BJ (cell line): ENCODE data around the gene LDLRAP1. TPM values are rescaled to one million over a fixed set of nuclear protein-coding genes. Genes with fewer than 3 reads are reported as not detected.

Source experiments
- CTCF ChIA-PET: fragments of 350-600 bp; formaldehyde crosslinking; extraction: SDS; loops from one replicate; lab custom pipeline; 2021; ENCODE audit warnings: antibody characterized with exemption, inconsistent platforms; lab: Yijun Ruan, JAX
- POLR2A ChIA-PET: fragments of 300-600 bp; sonication (Branson Sonifier 250); formaldehyde crosslinking; extraction: SDS; loops from one replicate; lab custom pipeline; 2021; ENCODE audit warnings: antibody characterized with exemption; lab: Charles Lee
- DNase-seq: peaks from one replicate; pipeline ENCODE4 v3.0.0-alpha.2; 2011; ENCODE audit warnings: low read depth
- H3K27me3 ChIP-seq: 2 replicates; pipeline ENCODE4 v1.6.0; 2011; ENCODE audit warnings: low read length; ENCODE audit not compliant: control insufficient read depth, insufficient read depth
- H3K36me3 ChIP-seq: 2 replicates; pipeline ENCODE4 v1.5.1; 2011; ENCODE audit warnings: low read length; ENCODE audit not compliant: control insufficient read depth, insufficient read depth
- H3K4me3 ChIP-seq: 2 replicates; pipeline ENCODE4 v1.5.1; 2011; ENCODE audit warnings: low read depth, mild to moderate bottlenecking, control low read depth, low read length
- polyA plus RNA-seq: library from polyadenylated mRNA; depleted of rRNA; stranded (reverse); fragments of >200 nt; gene quantifications from 2 replicates; pipeline ENCODE4 v1.2.3, GENCODE V29; 2011
- TF ChIP-seq, protein P1 (sequence below): IDR thresholded peaks from 2 replicates; pipeline ENCODE4 v1.5.1; 2011; ENCODE audit warnings: low read depth, mild to moderate bottlenecking, control low read depth, inconsistent platforms, low read length, moderate library complexity; ENCODE audit not compliant: insufficient read depth

The LDLRAP1 gene
- polyA plus RNA-seq, 1 experiment = 27.2 TPM

DNA sequence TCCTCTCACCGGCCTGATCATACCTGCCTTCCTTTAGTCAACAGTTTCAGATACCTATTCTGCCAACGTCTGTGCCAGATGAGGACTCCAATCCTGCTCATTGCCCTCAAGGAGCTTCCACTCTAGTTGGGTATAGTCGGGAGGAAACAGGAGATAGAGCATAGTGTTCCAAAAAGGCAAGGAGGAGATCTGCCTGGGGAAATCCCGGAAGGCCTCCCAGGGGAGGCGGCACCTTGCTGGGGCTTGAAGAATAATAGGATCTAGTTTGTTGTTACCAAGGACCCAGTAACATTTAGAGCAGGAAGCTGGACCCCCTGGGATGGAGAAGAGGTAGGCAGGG is 12.3 kb downstream of the LDLRAP1 start:
- TF ChIP-seq, protein P1, sequence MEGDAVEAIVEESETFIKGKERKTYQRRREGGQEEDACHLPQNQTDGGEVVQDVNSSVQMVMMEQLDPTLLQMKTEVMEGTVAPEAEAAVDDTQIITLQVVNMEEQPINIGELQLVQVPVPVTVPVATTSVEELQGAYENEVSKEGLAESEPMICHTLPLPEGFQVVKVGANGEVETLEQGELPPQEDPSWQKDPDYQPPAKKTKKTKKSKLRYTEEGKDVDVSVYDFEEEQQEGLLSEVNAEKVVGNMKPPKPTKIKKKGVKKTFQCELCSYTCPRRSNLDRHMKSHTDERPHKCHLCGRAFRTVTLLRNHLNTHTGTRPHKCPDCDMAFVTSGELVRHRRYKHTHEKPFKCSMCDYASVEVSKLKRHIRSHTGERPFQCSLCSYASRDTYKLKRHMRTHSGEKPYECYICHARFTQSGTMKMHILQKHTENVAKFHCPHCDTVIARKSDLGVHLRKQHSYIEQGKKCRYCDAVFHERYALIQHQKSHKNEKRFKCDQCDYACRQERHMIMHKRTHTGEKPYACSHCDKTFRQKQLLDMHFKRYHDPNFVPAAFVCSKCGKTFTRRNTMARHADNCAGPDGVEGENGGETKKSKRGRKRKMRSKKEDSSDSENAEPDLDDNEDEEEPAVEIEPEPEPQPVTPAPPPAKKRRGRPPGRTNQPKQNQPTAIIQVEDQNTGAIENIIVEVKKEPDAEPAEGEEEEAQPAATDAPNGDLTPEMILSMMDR = no peak
- Histone ChIP-seq H3K27me3 (no peaks in the 10 kb centered on the region), H3K36me3 (peaks cover 10% of the 10 kb centered on the region), H3K4me3 (no peak overlapping the region)
- ChIA-PET POLR2A (no interaction called here), CTCF (interaction anchor here (3.0 kb wide), 1 partner anchor 11 kb away, joined by 12 read pairs; no protein-coding TSS in a partner anchor)
- DNase-seq = no peak

DNA sequence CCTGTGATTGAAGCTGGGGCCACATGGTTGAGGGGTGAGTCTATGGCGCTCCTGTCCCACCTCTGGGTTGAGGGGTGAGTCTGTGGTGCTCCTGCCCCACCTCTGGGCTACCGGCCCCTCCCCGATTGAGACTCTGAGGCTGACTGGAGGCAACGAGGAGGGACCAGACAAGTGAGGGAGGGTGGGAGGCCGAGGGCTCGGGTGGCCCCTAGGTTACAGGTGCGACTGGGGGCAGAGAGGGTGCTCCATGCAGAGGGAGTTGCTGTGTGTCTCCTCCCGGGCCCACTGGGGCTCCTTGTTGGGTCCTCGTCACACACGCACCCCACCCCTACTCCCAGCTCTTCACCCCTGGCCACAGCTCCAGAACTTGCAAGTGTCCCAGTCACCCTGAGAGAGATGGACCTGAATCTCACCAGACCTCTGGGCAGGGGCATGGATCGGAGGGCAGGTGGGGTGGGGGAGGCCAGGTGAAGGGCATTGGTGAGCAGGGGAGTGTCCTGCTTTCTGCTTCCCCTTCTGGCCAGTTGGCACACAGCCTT is 12.8 kb downstream of the LDLRAP1 start:
- peaks cover 10% of the 10 kb centered on the region for H3K36me3 ChIP-seq
- ChIA-PET CTCF (interaction anchor here (3.0 kb wide), 1 partner anchor 10 kb away, joined by 12 read pairs; no protein-coding TSS in a partner anchor), POLR2A (interaction anchor here (0.5 kb wide), 1 partner anchor 13 kb away, joined by 3 read pairs; the partner anchor contains the start of gene LDLRAP1)
- H3K27me3 ChIP-seq = no peaks in the 10 kb centered on the region
- no peak overlapping the region for H3K4me3 ChIP-seq
- TF ChIP-seq, protein P1 = no peak
- DNase-seq = no peak

DNA sequence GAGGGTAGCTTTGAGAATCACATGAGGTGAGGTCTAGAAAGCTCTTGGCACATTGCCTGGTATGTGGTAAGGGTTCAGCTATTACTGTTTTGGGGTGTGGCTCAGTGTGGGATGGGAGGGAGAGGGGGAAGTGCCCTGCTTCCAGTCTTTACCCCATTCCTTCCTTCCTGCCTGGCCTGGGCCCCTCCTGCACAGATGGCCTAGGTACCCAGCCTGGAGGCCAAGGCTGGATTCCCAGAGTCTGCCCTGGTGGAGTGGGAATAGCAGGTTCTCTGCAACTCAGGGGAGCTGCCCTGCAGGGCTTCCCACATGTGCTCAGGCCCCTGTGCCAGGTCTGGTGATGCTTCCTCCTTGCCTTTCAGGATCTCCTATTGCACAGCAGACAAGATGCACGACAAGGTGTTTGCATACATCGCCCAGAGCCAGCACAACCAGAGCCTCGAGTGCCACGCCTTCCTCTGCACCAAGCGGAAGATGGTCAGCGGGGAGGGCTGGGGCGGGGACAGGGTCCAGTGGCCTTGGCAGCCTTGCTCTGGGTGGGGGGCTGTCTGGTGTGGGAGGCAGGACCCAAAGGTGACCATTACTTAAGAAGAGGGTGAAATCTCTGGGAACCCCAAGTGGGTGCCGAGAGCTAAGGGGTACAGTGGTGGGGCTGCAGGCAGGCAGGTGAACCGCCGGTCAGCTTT is 13.5 kb downstream of the LDLRAP1 start:
- TF ChIP-seq, protein P1 = no peak
- no peak for DNase-seq
- Histone ChIP-seq H3K36me3 (peaks cover 10% of the 10 kb centered on the region), H3K4me3 (no peak overlapping the region), H3K27me3 (no peaks in the 10 kb centered on the region)
- POLR2A ChIA-PET = interaction anchor here (0.5 kb wide), 1 partner anchor 13 kb away, joined by 3 read pairs; the partner anchor contains the start of gene LDLRAP1
- CTCF ChIA-PET = interaction anchor here (3.0 kb wide), 1 partner anchor 10 kb away, joined by 12 read pairs; no protein-coding TSS in a partner anchor

DNA sequence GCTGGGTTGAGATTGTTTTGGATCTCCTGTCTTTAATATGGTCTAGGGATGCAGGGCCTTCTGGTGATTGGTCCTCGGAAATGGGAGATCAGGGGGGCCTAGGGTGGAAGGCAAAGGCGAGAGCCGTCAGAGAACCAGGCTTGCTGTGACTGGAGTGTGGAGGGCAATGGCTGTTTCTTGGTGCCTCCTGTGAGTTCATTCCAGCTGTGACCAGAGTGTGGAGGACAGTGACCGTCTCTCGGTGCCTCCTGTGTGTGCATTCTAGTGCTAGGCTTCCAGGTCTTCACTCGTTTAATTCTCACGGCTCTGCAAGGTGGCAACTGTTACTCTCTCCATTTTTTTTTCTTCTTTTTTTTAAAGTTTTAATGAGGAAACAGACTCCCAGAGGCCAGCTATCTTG is 14.1 kb downstream of the LDLRAP1 start:
- POLR2A ChIA-PET = no interaction called here
- CTCF ChIA-PET = interaction anchor here (0.6 to 3.0 kb wide), 2 partner anchors 9 to 15 kb away, joined by 3 to 12 read pairs; no protein-coding TSS in a partner anchor
- Histone ChIP-seq H3K27me3 (no peaks in the 10 kb centered on the region), H3K36me3 (peaks cover 14% of the 10 kb centered on the region), H3K4me3 (no peak overlapping the region)
- no peak for DNase-seq
- TF ChIP-seq, protein P1 = no peak

- Histone ChIP-seq H3K27me3 (no peaks in the 10 kb centered on the region), H3K36me3 (peaks cover 21% of the 10 kb centered on the region), H3K4me3 (no peak overlapping the region)
- ChIA-PET POLR2A (no interaction called here), CTCF (no interaction called here)
- DNase-seq = no peak
- TF ChIP-seq, protein P1 = no peak
Measured at GRCh38 chr1:25559031-25559430, 15.6 kb downstream of the LDLRAP1 start.
